GM10266 (cell line): ENCODE measurements around the gene SLITRK6.

Experiments used
- DNase-seq: peaks from one replicate; pipeline ENCODE4 v3.0.0; 2012; ENCODE audit errors: extremely low spot score
- CTCF ChIP-seq: IDR thresholded peaks from 2 replicates; pipeline ENCODE4 v1.5.1; 2012; ENCODE audit warnings: mild to moderate bottlenecking, low read depth; ENCODE audit not compliant: control insufficient read depth, insufficient read depth; ENCODE audit errors: missing control alignments

Gene SLITRK6

GRCh38 chr13:85823832-85824231, 24.6 kb upstream of the SLITRK6 start:
- TF ChIP-seq CTCF, result no peak
- no peak for DNase-seq

- no peak for TF ChIP-seq CTCF
- DNase-seq, result no peak
Measured at GRCh38 chr13:85819513-85819912, 20.3 kb upstream of the SLITRK6 start.

GRCh38 chr13:85816413-85816812, 17.2 kb upstream of the SLITRK6 start:
- DNase-seq, result no peak
- TF ChIP-seq CTCF, result no peak

- DNase-seq, result no peak
Measured at GRCh38 chr13:85812282-85812681, 13.1 kb upstream of the SLITRK6 start.

GRCh38 chr13:85808811-85809210, 9.6 kb upstream of the SLITRK6 start:
- DNase-seq, result no peak
- TF ChIP-seq CTCF, result no peak

More at GRCh38 chr13:85812282-85812681, 13.1 kb upstream of the SLITRK6 start:
- TF ChIP-seq CTCF, result no peak

GRCh38 chr13:85806553-85807175, 7.4 kb upstream of the SLITRK6 start:
- DNase-seq, result peak; percentile 5
- TF ChIP-seq CTCF, result peak; percentile 34

- DNase-seq, result no peak
- TF ChIP-seq CTCF, result no peak
Measured at GRCh38 chr13:85798556-85798955, 663 bp downstream of the SLITRK6 start.
